Stimulated activated naive B cell treated with anti-CD40 and anti-IgM and Interleukin-4, amounts not matched to agents 10 μg/mL and 1 μg/mL and 100 μg/mL, for 72 hours (primary cell): Measurements from ENCODE around the gene LUZP1.

Experiments used
- ATAC-seq, 2 donors: fragments of 150-1000 bp; cut with Tn5 transposase; replicated peaks; 2 replicates each; pipeline ENCODE4 v1.10.0; 2021; ENCODE audit warnings: moderate library complexity in 1 of 2
- DNase-seq: peaks from one replicate; pipeline ENCODE4 v3.0.0; 2021
- H3K27ac Mint-ChIP-seq: one replicate; pipeline ENCODE4 v1.8.0; 2022; ENCODE audit warnings: mild to moderate bottlenecking, mixed read lengths
- H3K27me3 Mint-ChIP-seq, 2 donors: one replicate each; pipeline ENCODE4 v1.8.0; 2022; ENCODE audit warnings: mixed read lengths in 2 of 2
- H3K36me3 Mint-ChIP-seq, 2 donors: one replicate each; pipeline ENCODE4 v1.8.0; 2022; ENCODE audit warnings: mixed read lengths in 2 of 2, mild to moderate bottlenecking in 1 of 2
- H3K4me1 Mint-ChIP-seq, 2 donors: one replicate each; pipeline ENCODE4 v1.8.0; 2022; ENCODE audit warnings: mixed read lengths in 2 of 2, mild to moderate bottlenecking in 1 of 2
- H3K4me3 Mint-ChIP-seq, 2 donors: one replicate each; pipeline ENCODE4 v1.8.0; 2022; ENCODE audit warnings: mild to moderate bottlenecking in 2 of 2, mixed read lengths in 2 of 2, moderate library complexity in 1 of 2
- H3K9me3 Mint-ChIP-seq, 2 donors: one replicate each; pipeline ENCODE4 v1.8.0; 2022; ENCODE audit warnings: mixed read lengths in 2 of 2, mild to moderate bottlenecking in 1 of 2

LUZP1 gene

GRCh38 chr1:23152966-23153684 is 15.5 kb downstream of the LUZP1 start:
- Mint-ChIP-seq H3K27me3 (no peaks in the 10 kb centered on the region), H3K27ac (no peak overlapping the region)

DNA sequence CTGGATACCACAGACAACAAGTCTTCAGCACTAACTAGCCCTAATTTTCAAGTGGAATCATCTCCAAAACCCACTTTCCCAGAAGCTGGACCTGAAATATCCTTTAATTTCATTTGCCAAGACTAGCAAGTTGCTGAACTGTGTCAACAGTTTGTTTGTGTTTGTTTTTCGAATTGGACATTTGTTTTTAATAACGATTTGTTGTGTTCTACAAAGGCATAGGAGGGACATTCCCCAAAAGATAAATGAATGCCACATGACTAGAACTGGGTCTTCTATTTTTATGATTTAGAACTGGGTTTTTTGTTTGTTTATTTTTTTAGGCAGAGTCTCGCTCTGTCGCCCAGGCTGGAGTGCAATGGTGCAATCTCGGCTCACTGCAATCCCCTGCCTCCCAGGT is 17.9 kb downstream of the LUZP1 start:
- ATAC-seq (no peak), DNase-seq (no peak)
- Mint-ChIP-seq H3K36me3 (peaks cover 6 to 11% of the 10 kb centered on the region in 2 donors), H3K9me3 (no peaks in the 10 kb centered on the region), H3K27ac (no peak overlapping the region), H3K4me1 (peaks cover 9 to 28% of the 10 kb centered on the region in 2 donors), H3K27me3 (no peaks in the 10 kb centered on the region), H3K4me3 (no peak overlapping the region)

More at GRCh38 chr1:23152966-23153684, 15.5 kb downstream of the LUZP1 start:
- ATAC-seq: no peak
- peaks cover 7 to 26% of the 10 kb centered on the region in 2 donors for H3K4me1 Mint-ChIP-seq
- H3K9me3 Mint-ChIP-seq: no peaks in the 10 kb centered on the region
- DNase-seq: no peak
- no peak overlapping the region for H3K4me3 Mint-ChIP-seq
- peaks cover 4 to 5% of the 10 kb centered on the region in 2 donors for H3K36me3 Mint-ChIP-seq

DNA sequence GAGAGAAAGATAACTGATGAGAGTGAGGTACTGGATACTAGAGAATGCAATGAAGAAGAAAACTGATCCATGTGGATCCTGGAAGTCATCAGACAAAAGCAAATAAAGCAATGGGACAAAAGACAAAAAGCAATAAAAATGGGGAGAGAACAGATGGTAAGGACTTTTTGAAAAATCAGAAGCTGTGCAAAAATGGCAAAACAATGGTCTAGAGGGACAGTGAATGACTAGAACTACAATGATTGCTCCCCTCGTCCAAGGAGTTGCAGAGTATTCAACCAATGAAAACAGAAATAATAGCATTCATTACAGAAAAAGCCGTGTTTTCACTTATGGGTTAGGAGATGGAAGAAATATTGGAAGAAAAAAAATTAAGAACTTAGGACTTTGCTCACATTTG is 18.5 kb downstream of the LUZP1 start:
- H3K4me1 Mint-ChIP-seq: peaks cover 9 to 28% of the 10 kb centered on the region in 2 donors
- ATAC-seq: no peak
- no peak overlapping the region for H3K27ac Mint-ChIP-seq
- peaks cover 6 to 11% of the 10 kb centered on the region in 2 donors for H3K36me3 Mint-ChIP-seq
- DNase-seq: no peak
- no peaks in the 10 kb centered on the region for H3K27me3 Mint-ChIP-seq
- H3K4me3 Mint-ChIP-seq: no peak overlapping the region
- no peaks in the 10 kb centered on the region for H3K9me3 Mint-ChIP-seq

- Mint-ChIP-seq H3K27me3 (no peaks in the 10 kb centered on the region), H3K4me3 (no peak overlapping the region), H3K36me3 (peaks cover 4 to 7% of the 10 kb centered on the region in 2 donors), H3K27ac (no peak overlapping the region), H3K9me3 (no peaks in the 10 kb centered on the region), H3K4me1 (peaks cover 9 to 36% of the 10 kb centered on the region in 2 donors)
- ATAC-seq: peak; percentile 62 to 77
- DNase-seq: no peak
Measured at GRCh38 chr1:23149114-23149513, 19.5 kb downstream of the LUZP1 start.

- DNase-seq (no peak), ATAC-seq (no peak)
- H3K27me3 Mint-ChIP-seq: no peaks in the 10 kb centered on the region
- H3K27ac Mint-ChIP-seq: no peak overlapping the region
- H3K4me1 Mint-ChIP-seq: peaks cover 9 to 36% of the 10 kb centered on the region in 2 donors
- H3K36me3 Mint-ChIP-seq: peaks cover 2 to 7% of the 10 kb centered on the region in 2 donors
- H3K4me3 Mint-ChIP-seq: peak overlapping the region in 1 of 2 donors; percentile 14
- no peaks in the 10 kb centered on the region for H3K9me3 Mint-ChIP-seq
Measured at GRCh38 chr1:23148084-23148483, 20.6 kb downstream of the LUZP1 start.

DNA sequence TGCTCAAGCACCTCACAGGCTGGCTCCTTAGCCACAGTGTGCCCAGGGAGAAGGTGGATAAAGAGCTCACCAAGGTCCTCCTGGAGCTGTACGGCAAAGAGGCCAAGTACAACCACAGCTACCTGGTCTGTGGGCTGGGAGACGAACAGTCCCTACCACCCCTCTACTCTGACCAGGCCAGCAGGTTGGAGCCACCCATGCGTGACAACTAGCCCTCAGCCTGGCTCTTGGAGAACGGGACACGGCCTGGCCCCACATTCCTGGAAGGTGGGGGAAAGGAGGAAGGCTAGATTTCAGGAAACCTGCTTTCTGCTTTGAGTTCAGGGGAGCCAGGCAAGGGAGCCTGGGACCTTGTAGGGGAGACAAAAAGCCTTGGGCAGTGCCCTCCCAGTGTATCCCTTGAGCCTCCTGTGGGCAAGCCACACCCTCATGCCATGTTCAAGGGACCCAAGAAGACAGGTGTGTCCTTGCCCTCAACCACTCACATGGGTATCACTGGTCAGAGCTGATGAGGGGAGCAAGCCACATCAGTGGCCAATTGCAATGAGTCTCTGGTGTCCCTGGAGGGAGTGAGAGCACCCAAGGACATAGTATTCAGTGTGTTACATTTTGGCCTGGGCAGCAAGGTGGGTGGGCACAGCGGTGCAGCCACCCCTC is 27.6 kb downstream of the LUZP1 start:
- no peak for ATAC-seq
- no peak overlapping the region for H3K27ac Mint-ChIP-seq
- peaks cover 0 to 1% of the 10 kb centered on the region in 2 donors for H3K36me3 Mint-ChIP-seq
- no peak overlapping the region for H3K4me3 Mint-ChIP-seq
- H3K4me1 Mint-ChIP-seq: peaks cover 4 to 17% of the 10 kb centered on the region in 2 donors
- no peaks in the 10 kb centered on the region for H3K9me3 Mint-ChIP-seq
- DNase-seq: no peak
- H3K27me3 Mint-ChIP-seq: no peaks in the 10 kb centered on the region

- DNase-seq (no peak), ATAC-seq (no peak)
- Mint-ChIP-seq H3K36me3 (peaks cover 3 to 4% of the 10 kb centered on the region in 2 donors), H3K27ac (no peak overlapping the region), H3K9me3 (no peaks in the 10 kb centered on the region), H3K27me3 (no peaks in the 10 kb centered on the region), H3K4me1 (peaks cover 11% of the 10 kb centered on the region in 2 donors), H3K4me3 (no peak overlapping the region)
Measured at GRCh38 chr1:23135268-23135667, 33.4 kb downstream of the LUZP1 start.

DNA sequence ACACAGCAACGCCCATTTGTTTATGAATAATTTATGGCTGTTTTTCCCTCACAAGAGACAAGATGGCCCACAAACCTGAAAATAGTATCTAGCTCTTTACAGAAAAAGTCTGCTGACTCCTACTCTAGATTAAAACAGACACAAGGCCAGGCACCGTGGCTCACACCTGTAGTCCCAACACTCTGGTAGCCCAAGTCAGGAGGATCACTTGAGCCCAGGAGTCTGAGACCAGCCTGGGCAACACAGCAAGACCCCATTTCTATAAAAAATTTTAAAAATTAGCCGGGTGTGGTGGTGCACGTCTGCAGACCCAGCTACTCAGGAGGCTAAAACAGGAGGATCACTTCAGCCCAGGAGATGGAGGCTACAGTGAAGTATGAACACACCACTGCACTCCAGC is 34.6 kb downstream of the LUZP1 start:
- Mint-ChIP-seq H3K4me3 (no peak overlapping the region), H3K27me3 (no peaks in the 10 kb centered on the region), H3K36me3 (peaks cover 5 to 7% of the 10 kb centered on the region in 2 donors), H3K4me1 (peaks cover 11% of the 10 kb centered on the region in 2 donors), H3K27ac (no peak overlapping the region), H3K9me3 (no peaks in the 10 kb centered on the region)
- DNase-seq (no peak), ATAC-seq (no peak)

- Mint-ChIP-seq H3K36me3 (peaks cover 5 to 7% of the 10 kb centered on the region in 2 donors), H3K9me3 (no peaks in the 10 kb centered on the region)
- ATAC-seq: no peak
Measured at GRCh38 chr1:23133587-23133986, 35.1 kb downstream of the LUZP1 start.

DNA sequence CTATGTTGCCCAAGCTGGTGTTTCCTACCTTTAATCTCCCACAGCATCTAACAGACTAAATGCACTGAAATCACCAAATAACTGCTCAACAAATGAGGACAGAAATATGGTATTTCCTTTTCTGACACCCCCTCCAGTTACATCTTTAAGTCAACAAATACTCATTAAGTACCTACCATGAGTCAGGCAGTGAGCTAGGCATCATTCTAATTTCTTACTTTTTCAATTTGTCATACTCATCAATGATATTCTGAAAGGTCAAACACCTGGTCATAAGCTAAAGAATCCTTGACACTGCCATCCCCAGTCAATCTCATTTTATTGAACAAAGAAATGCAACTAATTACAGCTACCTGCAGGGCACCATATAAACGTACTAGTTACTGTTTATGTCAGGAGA is 36.6 kb downstream of the LUZP1 start:
- Mint-ChIP-seq H3K9me3 (no peaks in the 10 kb centered on the region), H3K4me1 (peaks cover 11% of the 10 kb centered on the region in 2 donors), H3K27me3 (no peaks in the 10 kb centered on the region), H3K27ac (no peak overlapping the region), H3K36me3 (peaks cover 5 to 7% of the 10 kb centered on the region in 2 donors), H3K4me3 (no peak overlapping the region)
- no peak for DNase-seq
- ATAC-seq: no peak

More at GRCh38 chr1:23133587-23133986, 35.1 kb downstream of the LUZP1 start:
- no peak overlapping the region for H3K27ac Mint-ChIP-seq
- DNase-seq: no peak
- peaks cover 11% of the 10 kb centered on the region in 2 donors for H3K4me1 Mint-ChIP-seq
- H3K4me3 Mint-ChIP-seq: no peak overlapping the region
- H3K27me3 Mint-ChIP-seq: no peaks in the 10 kb centered on the region

DNA sequence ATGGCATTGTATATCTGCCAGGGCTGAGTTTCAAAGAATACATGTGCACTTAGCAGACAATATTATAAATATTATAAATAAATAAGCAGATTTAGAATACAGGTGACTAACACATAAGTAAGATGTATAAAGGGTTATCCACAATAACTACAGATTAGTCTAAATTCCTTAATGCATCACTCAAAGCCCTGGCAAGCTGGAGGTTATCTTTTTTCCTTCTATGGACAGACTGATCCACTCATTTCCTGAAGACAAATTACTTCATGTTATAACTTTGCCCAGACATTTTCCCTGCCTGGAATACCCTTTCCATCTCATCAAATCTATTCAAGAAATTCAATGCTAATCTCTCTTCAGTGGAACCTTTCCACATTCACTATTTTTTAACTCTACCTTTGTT is 38.8 kb downstream of the LUZP1 start:
- Mint-ChIP-seq H3K27me3 (no peaks in the 10 kb centered on the region), H3K9me3 (no peaks in the 10 kb centered on the region), H3K4me1 (peaks cover 9 to 19% of the 10 kb centered on the region in 2 donors), H3K4me3 (no peak overlapping the region), H3K27ac (no peak overlapping the region), H3K36me3 (peaks cover 3 to 7% of the 10 kb centered on the region in 2 donors)
- DNase-seq (no peak), ATAC-seq (no peak)

DNA sequence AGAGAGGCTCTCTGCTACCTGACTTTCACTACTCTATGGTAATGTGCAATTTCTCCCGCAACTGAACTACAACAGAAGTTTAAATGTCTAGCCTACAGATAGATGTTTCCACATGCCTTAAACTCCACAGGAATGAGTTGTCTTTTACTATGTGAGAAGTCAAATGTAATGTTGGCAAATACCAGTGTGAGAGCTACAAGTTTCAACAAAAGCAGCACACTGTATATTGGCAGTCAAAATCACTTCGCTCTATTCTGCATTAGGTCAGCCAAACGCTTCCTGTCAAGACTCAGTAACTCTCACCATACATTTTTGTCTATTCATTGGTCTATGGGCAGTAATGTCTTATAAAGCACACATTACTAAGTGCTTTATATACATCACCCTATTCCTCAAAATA is 41.9 kb downstream of the LUZP1 start:
- Mint-ChIP-seq H3K27me3 (no peaks in the 10 kb centered on the region), H3K4me3 (no peak overlapping the region), H3K27ac (no peak overlapping the region), H3K4me1 (peaks cover 15 to 27% of the 10 kb centered on the region in 2 donors), H3K36me3 (peaks cover 3 to 7% of the 10 kb centered on the region in 2 donors), H3K9me3 (no peaks in the 10 kb centered on the region)
- DNase-seq (no peak), ATAC-seq (no peak)

GRCh38 chr1:23126200-23126599 is 42.5 kb downstream of the LUZP1 start:
- DNase-seq (no peak), ATAC-seq (no peak)
- Mint-ChIP-seq H3K27ac (no peak overlapping the region), H3K4me3 (no peak overlapping the region), H3K9me3 (no peaks in the 10 kb centered on the region), H3K27me3 (no peaks in the 10 kb centered on the region), H3K36me3 (peaks cover 3 to 6% of the 10 kb centered on the region in 2 donors), H3K4me1 (peaks cover 13 to 24% of the 10 kb centered on the region in 2 donors)

GRCh38 chr1:23125489-23125888 is 43.2 kb downstream of the LUZP1 start:
- peaks cover 2 to 4% of the 10 kb centered on the region in 2 donors for H3K36me3 Mint-ChIP-seq
- no peaks in the 10 kb centered on the region for H3K27me3 Mint-ChIP-seq
- no peaks in the 10 kb centered on the region for H3K9me3 Mint-ChIP-seq
- peaks cover 13 to 21% of the 10 kb centered on the region in 2 donors for H3K4me1 Mint-ChIP-seq
- H3K27ac Mint-ChIP-seq: no peak overlapping the region
- ATAC-seq (no peak), DNase-seq (no peak)
- H3K4me3 Mint-ChIP-seq: no peak overlapping the region
